ENCODE measurements around the gene GABPB2. TPM values are rescaled to one million over a fixed set of nuclear protein-coding genes. Genes with fewer than 3 reads are reported as not detected.

Gene GABPB2
- total and polyA plus RNA-seq, 8 donors: 3.7 to 8.7 (median 5.4) TPM

DNA sequence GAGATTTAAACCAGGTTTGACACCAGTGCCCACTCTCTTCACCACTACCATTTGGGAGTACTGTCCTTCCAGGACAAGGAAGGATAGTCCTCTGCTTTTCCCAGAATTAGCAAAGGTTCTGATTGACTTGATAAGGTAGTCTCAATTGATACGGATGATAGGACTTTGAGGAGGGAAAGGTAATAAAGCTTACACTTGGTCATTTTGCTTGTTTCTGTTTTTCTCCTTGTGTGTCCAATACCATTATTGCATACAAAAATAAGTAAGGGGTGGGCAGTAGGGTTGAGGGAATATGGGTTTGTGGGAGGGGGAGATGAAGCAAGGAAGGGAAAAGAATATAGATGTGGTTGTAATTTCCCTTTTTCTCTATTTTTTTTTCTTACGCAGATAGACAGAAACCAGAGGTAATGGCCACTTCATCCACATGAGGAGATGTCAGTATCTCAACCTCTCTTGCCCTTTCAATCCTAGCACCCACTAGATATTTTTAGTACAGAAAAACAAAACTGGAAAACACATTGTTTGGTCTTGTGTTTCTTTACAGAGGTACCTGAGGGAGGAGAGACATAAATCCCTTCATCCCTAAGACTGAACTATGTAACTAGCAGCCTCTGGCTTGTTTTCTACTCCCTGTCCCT is 20.4 kb upstream of the GABPB2 start:
- Histone ChIP-seq H3K36me3 (peaks cover 0 to 36% (median 12%) of the 10 kb centered on the region in 3 donors), H3K4me3 (no peak overlapping the region), H3K9me3 (no peaks in the 10 kb centered on the region), H3K27ac (no peak overlapping the region), H3K27me3 (no peaks in the 10 kb centered on the region), H3K4me1 (peaks cover 0 to 13% (median 4%) of the 10 kb centered on the region in 3 donors)
- 72 to 75% methylated on average over 2 of the region's 2 CpGs for WGBS, 2 donors
- ATAC-seq (no peak), FAIRE-seq (no peak), DNase-seq (no peak)
- TF ChIP-seq, protein P1, sequence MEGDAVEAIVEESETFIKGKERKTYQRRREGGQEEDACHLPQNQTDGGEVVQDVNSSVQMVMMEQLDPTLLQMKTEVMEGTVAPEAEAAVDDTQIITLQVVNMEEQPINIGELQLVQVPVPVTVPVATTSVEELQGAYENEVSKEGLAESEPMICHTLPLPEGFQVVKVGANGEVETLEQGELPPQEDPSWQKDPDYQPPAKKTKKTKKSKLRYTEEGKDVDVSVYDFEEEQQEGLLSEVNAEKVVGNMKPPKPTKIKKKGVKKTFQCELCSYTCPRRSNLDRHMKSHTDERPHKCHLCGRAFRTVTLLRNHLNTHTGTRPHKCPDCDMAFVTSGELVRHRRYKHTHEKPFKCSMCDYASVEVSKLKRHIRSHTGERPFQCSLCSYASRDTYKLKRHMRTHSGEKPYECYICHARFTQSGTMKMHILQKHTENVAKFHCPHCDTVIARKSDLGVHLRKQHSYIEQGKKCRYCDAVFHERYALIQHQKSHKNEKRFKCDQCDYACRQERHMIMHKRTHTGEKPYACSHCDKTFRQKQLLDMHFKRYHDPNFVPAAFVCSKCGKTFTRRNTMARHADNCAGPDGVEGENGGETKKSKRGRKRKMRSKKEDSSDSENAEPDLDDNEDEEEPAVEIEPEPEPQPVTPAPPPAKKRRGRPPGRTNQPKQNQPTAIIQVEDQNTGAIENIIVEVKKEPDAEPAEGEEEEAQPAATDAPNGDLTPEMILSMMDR (IDR thresholded peaks at IDR 0.05): no peak
- intact Hi-C loops (cut with DNase I): no loop called here

DNA sequence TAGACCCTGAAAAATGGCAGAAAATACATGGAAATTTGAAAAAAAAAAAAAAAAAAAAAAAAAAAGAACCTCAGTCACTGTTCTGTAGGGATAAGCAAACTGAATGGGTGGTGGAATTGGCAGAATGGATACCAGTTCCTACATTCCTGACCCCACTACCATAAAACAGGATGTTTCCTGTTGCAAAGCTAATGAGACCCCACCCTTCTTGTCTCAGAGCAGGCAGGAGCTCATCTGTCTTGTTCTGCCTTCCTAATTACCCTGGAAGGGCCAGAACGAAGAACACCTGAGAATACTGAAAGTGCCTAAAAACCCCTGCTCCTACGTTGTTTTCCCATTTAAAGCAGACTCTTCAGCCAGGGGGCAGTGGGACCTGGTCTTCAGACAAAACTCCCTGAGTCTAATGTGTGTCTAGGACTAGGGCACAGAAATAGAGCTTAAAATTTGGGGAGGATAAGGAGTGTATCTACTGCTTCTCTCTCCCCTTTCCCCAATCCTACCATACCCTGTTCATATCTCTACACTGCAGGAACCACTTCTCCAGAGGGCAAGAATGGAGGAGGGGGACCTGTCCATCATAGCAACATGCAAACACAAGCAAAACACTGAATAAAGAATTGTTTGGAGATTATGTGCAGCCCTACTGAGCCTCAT is 19.1 kb upstream of the GABPB2 start:
- ATAC-seq (no peak), FAIRE-seq (no peak), DNase-seq (no peak)
- Histone ChIP-seq H3K27me3 (no peaks in the 10 kb centered on the region), H3K36me3 (peaks cover 0 to 36% (median 12%) of the 10 kb centered on the region in 3 donors), H3K27ac (no peak overlapping the region), H3K4me1 (peaks cover 5 to 17% (median 6%) of the 10 kb centered on the region in 3 donors), H3K4me3 (no peak overlapping the region), H3K9me3 (no peaks in the 10 kb centered on the region)
- WGBS, 2 donors: 87 to 91% methylated on average over 2 of the region's 2 CpGs
- intact Hi-C loops (cut with DNase I): no loop called here
- TF ChIP-seq, protein P1 (IDR thresholded peaks at IDR 0.05): no peak

DNA sequence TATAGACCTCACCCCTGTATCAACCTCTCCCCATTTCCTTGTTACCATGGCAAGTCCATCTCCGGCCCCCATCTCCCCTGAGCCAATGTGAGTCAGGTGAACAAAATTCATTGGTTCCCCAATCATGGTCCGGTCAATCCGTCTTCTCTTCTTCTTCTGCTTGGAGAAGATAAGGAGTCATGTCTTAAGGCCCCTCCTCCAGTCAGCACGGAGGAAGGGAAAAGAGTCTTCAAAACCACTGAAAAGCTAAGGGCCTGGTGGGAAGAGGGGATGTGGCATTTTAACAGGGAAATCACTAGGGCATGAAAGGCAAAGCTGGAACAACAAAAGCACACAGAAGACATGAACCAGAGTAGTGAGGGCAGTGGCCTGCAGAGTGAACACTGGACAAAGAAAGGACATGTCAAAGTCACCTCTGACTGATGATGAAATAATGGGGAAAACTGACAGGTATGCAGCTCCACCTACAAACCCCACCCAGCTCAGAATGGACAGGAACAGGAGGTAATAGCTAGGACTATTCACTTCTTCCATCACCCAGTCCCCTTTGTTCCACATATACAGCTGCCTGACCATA is 15.5 kb upstream of the GABPB2 start:
- FAIRE-seq (no peak), ATAC-seq (no peak), DNase-seq (no peak)
- peaks cover 0 to 36% (median 12%) of the 10 kb centered on the region in 3 donors for H3K36me3 ChIP-seq
- WGBS, 2 donors: 88 to 90% methylated on average over 4 of the region's 4 CpGs
- H3K4me1 ChIP-seq: peaks cover 13 to 21% (median 14%) of the 10 kb centered on the region in 3 donors
- no peak overlapping the region for H3K27ac ChIP-seq
- intact Hi-C loops (cut with DNase I): no loop called here
- no peak overlapping the region for H3K4me3 ChIP-seq
- no peaks in the 10 kb centered on the region for H3K27me3 ChIP-seq
- TF ChIP-seq, protein P1 (IDR thresholded peaks at IDR 0.05): no peak
- no peaks in the 10 kb centered on the region for H3K9me3 ChIP-seq

DNA sequence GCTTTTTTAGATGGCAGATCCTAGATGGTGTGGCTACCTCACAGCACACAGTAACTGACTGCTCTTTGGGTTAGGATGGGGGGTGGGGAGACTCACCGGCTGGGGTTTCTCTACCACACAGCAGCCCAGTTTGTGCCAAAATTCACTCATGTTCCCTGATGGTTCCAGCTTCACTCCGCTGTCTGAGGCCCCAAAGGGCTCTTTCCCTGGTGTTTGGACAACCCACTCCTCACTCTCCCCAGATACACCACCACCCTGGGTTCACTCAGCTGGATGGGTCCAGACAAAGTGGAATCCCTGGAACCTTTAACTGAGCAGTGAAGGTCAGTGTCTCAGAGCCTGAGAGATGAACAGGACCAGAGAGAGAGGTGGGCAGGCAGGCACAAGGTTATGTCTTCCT is 15.0 kb upstream of the GABPB2 start:
- ATAC-seq: no peak
- no peaks in the 10 kb centered on the region for H3K27me3 ChIP-seq
- 50% methylated on average over 2 of the region's 2 CpGs for WGBS, 2 donors
- intact Hi-C loops (cut with DNase I): no loop called here
- H3K27ac ChIP-seq: no peak overlapping the region
- H3K36me3 ChIP-seq: peaks cover 0 to 36% (median 12%) of the 10 kb centered on the region in 3 donors
- no peaks in the 10 kb centered on the region for H3K9me3 ChIP-seq
- no peak for FAIRE-seq
- no peak overlapping the region for H3K4me3 ChIP-seq
- no peak for DNase-seq
- TF ChIP-seq, protein P1 (IDR thresholded peaks at IDR 0.05): no peak
- peaks cover 13 to 19% (median 14%) of the 10 kb centered on the region in 3 donors for H3K4me1 ChIP-seq
